COLO668 (cell line): ENCODE data around the gene P2RX3.
"Not testable (repeated sequence)": the region's sequence is repeated elsewhere in the genome, so short reads cannot be mapped to it uniquely, and the experiment has no call there.

ENCODE experiments used
- DNase-seq: peaks from one replicate; lab custom pipeline; 2025; ENCODE audit not compliant: unreplicated experiment; lab: John Stamatoyannopoulos, UW

Gene P2RX3

DNA sequence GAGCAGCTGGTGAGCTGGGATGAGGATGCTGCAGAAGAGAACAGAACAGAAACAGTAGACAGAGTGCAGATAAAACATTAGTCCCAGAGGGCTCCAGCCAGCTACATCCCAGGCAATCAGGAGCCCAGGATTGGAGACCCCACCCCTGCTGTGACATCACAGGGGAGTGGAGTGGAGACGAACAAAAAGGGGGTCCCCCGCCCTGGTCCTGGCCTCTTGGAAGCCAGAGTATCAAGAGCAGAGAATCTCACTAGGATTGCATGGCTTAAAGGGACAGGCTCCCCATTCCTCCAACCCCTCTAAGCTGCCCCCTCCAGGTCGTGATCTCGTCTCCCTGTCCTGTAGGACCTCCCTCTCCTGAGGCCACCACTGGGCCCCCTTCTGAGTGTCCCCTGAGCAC, at the start of gene P2RX3:
TSS of gene P2RX3 (plus strand) at position 211 of the 400 bp plus-strand sequence. CDS start 199 bp downstream, outside the sequence.
- no peak for DNase-seq

GRCh38 chr11:57288771-57289579, 49.2 kb upstream of the P2RX3 start:
- DNase-seq: peak; percentile 71

DNA sequence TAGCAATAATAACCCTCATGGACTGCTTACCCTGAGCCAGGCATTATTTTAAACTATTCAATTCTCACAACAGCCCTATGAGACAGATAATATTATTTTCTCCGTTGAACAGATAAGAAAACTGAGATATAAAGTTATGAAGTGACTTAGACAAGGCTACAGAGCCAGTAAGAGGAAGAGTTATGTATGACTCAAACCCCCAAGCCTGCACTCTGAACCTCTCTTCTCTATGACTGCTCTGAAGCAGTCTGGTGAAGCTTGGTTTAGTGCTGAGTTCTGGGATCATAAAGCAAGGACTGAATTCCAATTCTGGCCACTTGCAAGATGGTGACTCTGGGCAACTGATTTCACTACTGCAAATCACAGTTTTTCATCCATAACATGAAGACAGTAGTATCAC, 47.9 kb upstream of the P2RX3 start:
- no peak for DNase-seq

DNA sequence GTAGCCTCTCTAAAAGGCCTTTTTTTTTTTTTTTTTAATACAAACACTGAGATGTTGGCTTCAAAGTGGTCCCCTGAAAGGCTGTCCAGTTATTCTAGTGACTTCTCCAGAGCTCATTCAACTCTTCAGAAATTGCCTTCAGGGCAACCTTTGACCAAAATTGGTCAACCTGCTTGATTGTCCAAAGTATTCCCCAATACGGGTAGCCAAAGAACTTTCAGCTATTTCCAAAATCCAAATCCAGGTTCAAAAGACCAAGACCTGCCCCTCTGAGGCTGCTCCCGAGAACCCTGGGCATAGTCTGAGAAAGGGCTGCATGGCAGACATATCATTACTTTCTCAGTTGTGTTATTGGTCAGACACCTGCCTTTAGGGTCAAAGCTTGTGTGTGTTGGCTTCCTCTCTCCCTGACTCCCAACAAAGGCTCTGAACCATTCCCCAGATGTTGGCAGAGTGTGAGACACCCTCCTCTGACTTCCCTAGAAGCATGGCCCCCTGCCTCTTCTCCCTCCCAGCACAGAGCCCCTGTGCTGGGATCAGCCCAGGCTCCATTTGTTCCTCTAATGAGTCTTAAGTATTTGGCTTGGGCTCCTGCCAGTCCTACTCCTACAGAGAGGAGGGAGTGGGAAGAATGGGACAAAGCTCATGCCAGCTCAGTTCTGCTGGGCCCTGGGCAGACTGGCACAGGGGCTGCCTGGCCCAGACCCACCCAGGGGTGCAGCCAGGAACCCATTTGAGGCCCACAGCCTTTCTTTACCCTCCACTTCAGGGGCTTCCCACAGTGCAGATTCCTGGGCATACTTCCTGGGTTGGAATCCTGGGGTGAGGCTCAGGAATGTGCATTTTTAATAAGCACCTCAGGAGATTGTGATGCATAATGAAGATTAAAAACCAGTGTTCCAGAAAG, 43.7 kb upstream of the P2RX3 start:
- no peak for DNase-seq

- DNase-seq: not testable (repeated sequence)
Measured at GRCh38 chr11:57296205-57296604, 41.9 kb upstream of the P2RX3 start.

- DNase-seq: no peak
Measured at GRCh38 chr11:57297221-57297620, 40.9 kb upstream of the P2RX3 start.

- DNase-seq: no peak
Measured at GRCh38 chr11:57299150-57299737, 38.9 kb upstream of the P2RX3 start.

- no peak for DNase-seq
Measured at GRCh38 chr11:57300785-57301184, 37.4 kb upstream of the P2RX3 start.

DNA sequence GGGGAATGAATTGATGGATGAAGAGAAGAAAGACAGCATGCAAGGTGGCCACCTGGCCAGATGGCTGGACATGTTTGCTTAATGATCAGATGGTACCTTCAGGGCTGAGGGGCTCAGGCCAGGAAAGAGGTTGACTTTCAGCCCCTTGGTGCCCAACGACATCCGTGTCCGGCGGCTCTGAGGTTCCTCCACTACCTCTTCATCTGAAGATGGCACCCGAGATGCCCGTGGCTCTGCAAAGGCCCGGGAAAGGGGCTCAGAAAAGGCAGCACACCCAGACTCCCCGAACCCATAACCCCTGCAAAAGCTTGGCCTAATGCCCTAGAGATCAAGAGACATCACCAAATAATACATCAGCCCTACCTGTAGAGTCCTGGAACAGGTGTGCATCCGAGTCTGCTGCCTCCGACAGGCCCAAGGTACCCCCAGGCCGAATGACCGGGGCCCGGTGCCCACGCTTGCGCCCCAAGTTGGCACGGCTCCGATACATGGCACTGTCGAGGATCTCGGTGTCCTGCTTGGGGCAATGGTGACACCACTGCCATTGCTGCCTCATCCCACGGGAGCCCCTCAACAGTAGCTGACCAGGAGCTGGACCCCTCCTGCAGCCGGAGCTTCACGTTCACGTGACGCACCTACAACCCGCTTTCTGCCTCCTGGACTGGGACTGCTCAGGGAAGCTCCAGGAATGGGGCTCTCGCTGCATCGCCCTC, 36.3 kb upstream of the P2RX3 start:
- no peak for DNase-seq

DNA sequence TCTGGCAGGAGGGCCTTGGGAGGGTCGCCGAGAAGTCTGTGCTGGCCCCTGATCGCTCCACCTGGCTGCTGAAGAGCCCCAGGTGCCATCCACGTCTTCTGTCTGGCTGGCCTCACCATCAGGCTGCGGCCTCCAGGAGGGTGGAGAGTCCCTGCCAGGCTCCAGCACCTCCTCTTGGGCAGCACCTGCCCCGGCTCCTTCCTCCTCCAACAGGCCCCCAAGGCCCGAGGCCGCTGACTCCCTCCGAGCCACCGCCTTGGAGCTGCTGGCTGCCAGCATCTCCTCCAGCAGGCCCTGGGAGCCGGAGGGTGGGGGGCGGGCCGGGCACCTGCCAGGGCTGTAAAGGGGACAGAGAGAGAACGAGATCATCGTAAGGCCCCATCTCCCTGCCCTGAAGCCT, 35.7 kb upstream of the P2RX3 start:
- no peak for DNase-seq

DNA sequence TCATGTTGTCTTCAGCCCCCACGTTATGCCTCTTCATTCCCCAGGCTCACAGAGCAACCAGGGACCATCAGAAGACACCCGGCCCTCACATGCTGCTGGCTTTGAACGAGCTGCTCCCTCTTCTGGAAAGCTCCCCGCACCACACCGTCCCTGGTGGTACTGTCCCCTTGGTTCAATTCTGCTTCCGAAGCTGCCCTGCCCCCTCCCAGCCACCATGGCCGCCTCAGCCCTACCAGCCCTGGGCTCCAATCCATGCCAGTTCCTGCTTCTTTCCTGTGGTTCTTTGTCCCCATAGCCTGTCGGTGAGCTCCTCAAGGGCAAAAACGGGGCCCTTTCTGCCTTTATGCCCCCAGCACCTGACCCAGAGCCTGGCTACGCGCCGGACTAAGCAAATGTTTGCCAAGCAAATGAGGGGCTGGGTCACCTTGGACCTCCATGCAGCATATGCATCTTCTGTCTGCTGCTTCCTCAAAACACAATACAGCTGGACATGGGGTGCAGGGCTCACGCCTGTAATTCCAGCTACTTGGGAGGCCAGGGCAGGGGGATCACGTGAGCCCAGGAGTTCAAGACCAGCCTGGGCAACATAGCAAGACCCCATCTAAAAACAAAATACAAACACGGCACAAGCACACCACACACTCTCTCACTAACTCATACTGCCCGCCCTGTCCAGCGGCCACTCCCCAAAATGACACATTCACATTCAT, 34.7 kb upstream of the P2RX3 start:
- peak; percentile 47 for DNase-seq

GRCh38 chr11:57303990-57304579, 34.1 kb upstream of the P2RX3 start:
- DNase-seq: peak; percentile 82

DNA sequence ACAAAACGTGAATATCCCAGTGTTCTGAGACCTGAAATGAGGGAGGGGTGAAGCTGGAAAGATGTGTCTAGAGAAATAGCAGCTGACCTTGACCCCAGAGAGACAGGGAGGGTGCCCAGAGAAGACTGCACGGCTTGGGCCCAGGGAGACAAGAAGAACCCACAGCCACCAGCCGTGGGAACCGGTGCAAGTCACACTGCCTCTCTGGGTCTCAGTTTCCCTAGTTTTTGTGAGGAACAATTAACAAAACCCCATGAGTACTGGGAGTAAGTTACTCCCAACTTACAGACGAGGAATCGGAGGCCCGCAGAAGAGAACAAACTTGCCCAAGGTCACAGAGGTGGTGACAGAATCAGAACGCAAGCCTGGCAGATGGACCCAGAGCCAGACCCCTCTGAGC, 32.6 kb upstream of the P2RX3 start:
- DNase-seq: no peak

DNA sequence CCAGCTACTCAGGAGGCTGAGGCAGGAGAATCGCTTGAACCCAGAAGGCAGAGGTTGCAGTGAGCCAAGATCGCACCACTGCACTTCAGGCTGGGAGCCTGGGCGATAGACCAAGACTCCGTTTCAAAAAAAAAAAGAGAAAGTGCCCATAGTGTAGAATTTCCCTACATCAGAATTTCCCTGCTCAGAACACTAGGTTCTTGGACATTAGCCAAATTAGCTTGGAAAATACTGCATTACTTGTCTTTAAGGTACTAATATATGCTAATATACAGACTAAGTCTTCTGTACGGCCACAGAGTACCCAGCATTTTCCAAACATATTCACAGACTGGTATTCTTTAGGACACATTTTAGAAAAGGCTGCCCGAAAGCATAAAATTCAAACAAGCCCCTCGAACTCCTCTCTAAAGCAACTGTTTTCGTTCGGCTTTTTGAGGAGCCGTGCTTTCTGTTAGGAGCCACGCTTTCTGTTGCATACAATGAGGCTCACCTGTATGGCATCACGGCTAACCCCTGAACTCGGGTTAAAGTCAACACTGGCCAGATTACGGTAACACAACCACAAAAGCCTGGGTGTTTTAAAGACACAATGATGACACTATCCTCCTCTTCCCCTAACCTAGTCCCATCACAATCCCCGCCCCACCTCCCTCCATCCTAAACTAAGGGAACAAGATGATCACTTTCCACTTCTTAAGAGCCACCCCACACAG, 31.8 kb upstream of the P2RX3 start:
- DNase-seq: peak; percentile 19

DNA sequence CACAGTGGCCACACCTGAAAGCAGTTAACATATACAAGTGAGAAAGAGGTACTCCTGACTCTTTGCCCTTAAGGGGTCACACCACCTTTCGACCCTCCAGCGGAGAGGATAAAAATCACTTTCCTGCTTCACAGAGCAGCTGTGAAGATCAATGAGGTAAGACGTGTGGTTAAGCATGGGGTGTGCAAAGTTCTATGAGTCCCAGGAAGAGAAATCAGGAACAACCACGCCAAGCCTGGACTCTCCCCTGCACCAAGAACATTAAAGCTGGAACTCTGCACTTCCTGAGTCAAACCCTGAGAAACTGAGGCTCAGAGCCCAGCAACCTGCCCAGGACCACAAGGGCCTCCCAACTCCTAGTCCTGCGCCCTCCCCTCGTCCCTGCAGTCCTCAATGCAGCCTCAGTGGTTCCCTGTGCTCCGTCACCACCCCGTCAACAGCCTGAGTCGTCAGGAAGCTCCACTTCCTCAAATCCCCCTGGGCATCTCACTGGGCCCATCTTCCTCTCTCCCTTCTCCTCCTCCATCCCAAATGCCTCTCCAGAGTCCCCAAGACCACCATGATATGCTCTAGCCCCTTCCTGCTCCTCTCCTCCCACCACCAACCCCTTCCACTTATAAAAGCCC, 31.1 kb upstream of the P2RX3 start:
- DNase-seq: no peak

- DNase-seq: peak; percentile 5
Measured at GRCh38 chr11:57307666-57308270, 30.4 kb upstream of the P2RX3 start.

GRCh38 chr11:57308426-57309060, 29.6 kb upstream of the P2RX3 start:
- no peak for DNase-seq
